Testis (tissue), 2 donors: Measurements from ENCODE around the gene ATP13A3.

Experiments used
- POLR2A ChIP-seq: fragments of 450-650 bp; IDR thresholded peaks from one replicate; pipeline ENCODE4 v1.6.1; 2017; ENCODE audit warnings: antibody characterized with exemption, mild to moderate bottlenecking, moderate library complexity
- TF ChIP-seq, protein P1 (sequence below), 3 experiments: fragments of 450-650 bp in 2 of 3; fragments of 200-600 bp in 1 of 3; sonication (generic) in 1 of 3; IDR thresholded peaks; one replicate each; pipeline ENCODE4 v1.5.1; 2016 to 2019; ENCODE audit warnings: antibody characterized with exemption in 3 of 3, mild to moderate bottlenecking in 2 of 3, moderate library complexity in 1 of 3

DNA sequence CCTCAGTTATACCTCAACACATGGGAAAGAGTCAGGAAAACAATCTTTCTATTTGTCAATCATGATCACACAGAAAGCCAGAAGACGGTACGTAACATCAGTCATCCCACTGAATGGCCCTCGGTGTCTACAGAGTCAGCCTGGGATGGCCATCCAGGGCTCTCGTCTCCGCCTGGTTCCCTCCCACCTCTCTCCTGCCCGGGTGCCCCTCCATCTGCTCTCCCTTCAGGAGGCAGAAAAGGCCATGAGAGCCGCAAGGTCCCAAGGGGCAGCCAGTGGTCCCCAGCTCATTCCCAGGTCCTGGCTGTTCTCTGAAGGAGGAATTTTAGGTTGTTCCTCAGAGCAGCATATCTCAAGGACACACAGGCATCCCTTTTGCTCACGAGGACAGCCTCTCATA is 112.9 kb downstream of the ATP13A3 start:
- TF ChIP-seq, protein P1, sequence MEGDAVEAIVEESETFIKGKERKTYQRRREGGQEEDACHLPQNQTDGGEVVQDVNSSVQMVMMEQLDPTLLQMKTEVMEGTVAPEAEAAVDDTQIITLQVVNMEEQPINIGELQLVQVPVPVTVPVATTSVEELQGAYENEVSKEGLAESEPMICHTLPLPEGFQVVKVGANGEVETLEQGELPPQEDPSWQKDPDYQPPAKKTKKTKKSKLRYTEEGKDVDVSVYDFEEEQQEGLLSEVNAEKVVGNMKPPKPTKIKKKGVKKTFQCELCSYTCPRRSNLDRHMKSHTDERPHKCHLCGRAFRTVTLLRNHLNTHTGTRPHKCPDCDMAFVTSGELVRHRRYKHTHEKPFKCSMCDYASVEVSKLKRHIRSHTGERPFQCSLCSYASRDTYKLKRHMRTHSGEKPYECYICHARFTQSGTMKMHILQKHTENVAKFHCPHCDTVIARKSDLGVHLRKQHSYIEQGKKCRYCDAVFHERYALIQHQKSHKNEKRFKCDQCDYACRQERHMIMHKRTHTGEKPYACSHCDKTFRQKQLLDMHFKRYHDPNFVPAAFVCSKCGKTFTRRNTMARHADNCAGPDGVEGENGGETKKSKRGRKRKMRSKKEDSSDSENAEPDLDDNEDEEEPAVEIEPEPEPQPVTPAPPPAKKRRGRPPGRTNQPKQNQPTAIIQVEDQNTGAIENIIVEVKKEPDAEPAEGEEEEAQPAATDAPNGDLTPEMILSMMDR (IDR thresholded peaks at IDR 0.05), result no peak
- TF ChIP-seq POLR2A, result no peak
